Measurements from ENCODE around the gene KIAA1217.

Gene KIAA1217

GRCh38 chr10:24205821-24206220, 3.1 kb upstream of the KIAA1217 start:
- Histone ChIP-seq H2AFZ (ENCODE audit: low read depth, low read length, severe bottlenecking) (no peak overlapping the region), H4K20me1 (ENCODE audit: low read depth, low read length) (no peaks in the 10 kb centered on the region), H3K9ac (ENCODE audit: low read length) (no peak overlapping the region), H3K27ac (ENCODE audit: low read depth, low read length) (no peak overlapping the region), H3K9me2 (replicated peaks; ENCODE audit: insufficient read depth, low read length) (no peaks in the 10 kb centered on the region), H3K27me3 (ENCODE audit: low read length) (no peaks in the 10 kb centered on the region), H3K79me2 (ENCODE audit: insufficient read depth, low read length) (no peaks in the 10 kb centered on the region), H3K4me2 (ENCODE audit: low read depth, low read length, poor library complexity, severe bottlenecking) (no peak overlapping the region), H3K9me3 (ENCODE audit: insufficient read depth, low read length) (no peaks in the 10 kb centered on the region), H3K4me3 (ENCODE audit: insufficient read depth, low read length, poor library complexity, severe bottlenecking) (no peak overlapping the region), H3F3A (ENCODE audit: insufficient read depth) (no peaks in the 10 kb centered on the region), H3K36me3 (ENCODE audit: low read length) (no peaks in the 10 kb centered on the region)
- TF ChIP-seq, protein P1, sequence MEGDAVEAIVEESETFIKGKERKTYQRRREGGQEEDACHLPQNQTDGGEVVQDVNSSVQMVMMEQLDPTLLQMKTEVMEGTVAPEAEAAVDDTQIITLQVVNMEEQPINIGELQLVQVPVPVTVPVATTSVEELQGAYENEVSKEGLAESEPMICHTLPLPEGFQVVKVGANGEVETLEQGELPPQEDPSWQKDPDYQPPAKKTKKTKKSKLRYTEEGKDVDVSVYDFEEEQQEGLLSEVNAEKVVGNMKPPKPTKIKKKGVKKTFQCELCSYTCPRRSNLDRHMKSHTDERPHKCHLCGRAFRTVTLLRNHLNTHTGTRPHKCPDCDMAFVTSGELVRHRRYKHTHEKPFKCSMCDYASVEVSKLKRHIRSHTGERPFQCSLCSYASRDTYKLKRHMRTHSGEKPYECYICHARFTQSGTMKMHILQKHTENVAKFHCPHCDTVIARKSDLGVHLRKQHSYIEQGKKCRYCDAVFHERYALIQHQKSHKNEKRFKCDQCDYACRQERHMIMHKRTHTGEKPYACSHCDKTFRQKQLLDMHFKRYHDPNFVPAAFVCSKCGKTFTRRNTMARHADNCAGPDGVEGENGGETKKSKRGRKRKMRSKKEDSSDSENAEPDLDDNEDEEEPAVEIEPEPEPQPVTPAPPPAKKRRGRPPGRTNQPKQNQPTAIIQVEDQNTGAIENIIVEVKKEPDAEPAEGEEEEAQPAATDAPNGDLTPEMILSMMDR (IDR thresholded peaks at IDR 0.05; ENCODE audit: insufficient read depth, low read length, poor library complexity, severe bottlenecking), result no peak
- TF ChIP-seq EZH2phosphoT487 (conservative IDR thresholded peaks at IDR 0.05; ENCODE audit: low read length), result no peak

- TF ChIP-seq, protein P1 (IDR thresholded peaks at IDR 0.05; ENCODE audit: insufficient read depth, low read length, poor library complexity, severe bottlenecking), result no peak
- TF ChIP-seq EZH2phosphoT487 (conservative IDR thresholded peaks at IDR 0.05; ENCODE audit: low read length), result no peak
- Histone ChIP-seq H4K20me1 (ENCODE audit: low read depth, low read length) (no peaks in the 10 kb centered on the region), H3K79me2 (ENCODE audit: insufficient read depth, low read length) (no peaks in the 10 kb centered on the region), H3K9me2 (replicated peaks; ENCODE audit: insufficient read depth, low read length) (no peaks in the 10 kb centered on the region), H3K4me3 (ENCODE audit: insufficient read depth, low read length, poor library complexity, severe bottlenecking) (no peak overlapping the region), H3K4me2 (ENCODE audit: low read depth, low read length, poor library complexity, severe bottlenecking) (no peak overlapping the region), H3K27ac (ENCODE audit: low read depth, low read length) (no peak overlapping the region), H3K9me3 (ENCODE audit: insufficient read depth, low read length) (no peaks in the 10 kb centered on the region), H3F3A (ENCODE audit: insufficient read depth) (no peaks in the 10 kb centered on the region), H2AFZ (ENCODE audit: low read depth, low read length, severe bottlenecking) (no peak overlapping the region), H3K9ac (ENCODE audit: low read length) (no peak overlapping the region), H3K36me3 (ENCODE audit: low read length) (no peaks in the 10 kb centered on the region), H3K27me3 (ENCODE audit: low read length) (no peaks in the 10 kb centered on the region)
Observed at GRCh38 chr10:24206334-24206733, 2.6 kb upstream of the KIAA1217 start.

- no peaks in the 10 kb centered on the region for H3K9me2 ChIP-seq (replicated peaks; ENCODE audit: insufficient read depth, low read length)
- no peak overlapping the region for H3K4me3 ChIP-seq (ENCODE audit: insufficient read depth, low read length, poor library complexity, severe bottlenecking)
- H3K27ac ChIP-seq (ENCODE audit: low read depth, low read length), result no peak overlapping the region
- no peaks in the 10 kb centered on the region for H3K79me2 ChIP-seq (ENCODE audit: insufficient read depth, low read length)
- no peaks in the 10 kb centered on the region for H4K20me1 ChIP-seq (ENCODE audit: low read depth, low read length)
- H3K36me3 ChIP-seq (ENCODE audit: low read length), result no peaks in the 10 kb centered on the region
- H3K9ac ChIP-seq (ENCODE audit: low read length), result no peak overlapping the region
- no peaks in the 10 kb centered on the region for H3K27me3 ChIP-seq (ENCODE audit: low read length)
- no peaks in the 10 kb centered on the region for H3F3A ChIP-seq (ENCODE audit: insufficient read depth)
- H3K4me2 ChIP-seq (ENCODE audit: low read depth, low read length, poor library complexity, severe bottlenecking), result no peak overlapping the region
- H3K9me3 ChIP-seq (ENCODE audit: insufficient read depth, low read length), result no peaks in the 10 kb centered on the region
- H2AFZ ChIP-seq (ENCODE audit: low read depth, low read length, severe bottlenecking), result no peak overlapping the region
- TF ChIP-seq, protein P1 (IDR thresholded peaks at IDR 0.05; ENCODE audit: insufficient read depth, low read length, poor library complexity, severe bottlenecking), result no peak
- no peak for TF ChIP-seq EZH2phosphoT487 (conservative IDR thresholded peaks at IDR 0.05; ENCODE audit: low read length)
Observed at GRCh38 chr10:24206926-24207325, 2.0 kb upstream of the KIAA1217 start.
